GM21619 (cell line): ENCODE results near the gene LARP1.
"Not testable (repeated sequence)": the region's sequence is repeated elsewhere in the genome, so short reads cannot be mapped to it uniquely, and the experiment has no call there.

ENCODE experiments used
- ATAC-seq: cut with Tn5 transposase; IDR thresholded peaks from one replicate; pipeline ENCODE4 v1.9.1; 2021; ENCODE audit not compliant: unreplicated experiment

LARP1 gene

DNA sequence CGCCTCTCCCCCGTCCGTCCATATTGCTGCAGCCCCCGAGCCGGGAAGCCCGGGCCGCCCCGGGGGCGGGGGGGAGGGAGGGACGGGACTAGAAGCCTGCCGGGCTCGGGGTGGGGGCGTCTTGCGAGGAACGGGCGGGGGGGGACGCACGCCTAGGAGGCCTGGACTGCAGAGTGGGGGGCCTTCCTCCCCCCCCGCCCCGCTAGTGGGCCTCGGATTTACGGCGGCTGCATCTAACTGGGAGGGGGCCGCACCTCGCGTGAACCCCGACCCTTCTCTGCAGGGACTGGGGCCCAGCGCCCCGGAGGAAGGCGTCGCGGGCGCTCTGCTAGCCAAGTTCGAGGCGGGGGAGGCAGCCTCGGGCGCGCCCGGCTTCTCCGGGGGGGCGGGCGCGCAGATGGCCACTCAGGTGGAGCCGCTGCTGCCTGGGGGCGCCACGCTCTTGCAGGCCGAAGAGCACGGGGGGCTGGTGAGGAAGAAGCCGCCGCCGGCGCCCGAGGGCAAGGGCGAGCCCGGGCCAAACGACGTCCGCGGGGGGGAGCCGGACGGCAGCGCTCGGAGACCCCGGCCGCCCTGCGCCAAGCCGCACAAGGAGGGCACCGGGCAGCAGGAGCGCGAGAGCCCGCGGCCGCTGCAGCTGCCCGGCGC is at the start of gene LARP1:
Gene LARP1, plus strand, starts transcription at position 17 of the 648 bp plus-strand sequence. Its CDS starts 381 bp downstream, at position 398.
- ATAC-seq = peak; percentile 8

DNA sequence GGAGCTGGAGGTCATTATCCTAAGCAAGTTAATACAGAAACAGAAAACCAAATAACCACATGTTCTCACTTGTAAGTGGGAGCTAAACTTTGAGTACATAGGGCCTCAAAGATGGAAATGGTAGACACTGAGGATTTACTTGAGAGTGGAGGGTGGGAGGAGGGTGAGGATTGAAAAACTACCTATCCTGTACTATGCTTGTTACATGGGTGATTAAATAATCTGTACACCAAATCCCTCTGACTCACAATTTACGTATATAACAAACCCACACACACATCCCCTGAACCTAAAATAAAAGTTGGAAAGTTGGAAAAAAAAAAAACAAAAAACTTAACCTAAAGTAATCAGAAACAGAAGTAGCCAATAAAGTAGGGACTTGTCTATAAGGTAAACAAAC is 48.8 kb upstream of the LARP1 start:
- no peak for ATAC-seq

DNA sequence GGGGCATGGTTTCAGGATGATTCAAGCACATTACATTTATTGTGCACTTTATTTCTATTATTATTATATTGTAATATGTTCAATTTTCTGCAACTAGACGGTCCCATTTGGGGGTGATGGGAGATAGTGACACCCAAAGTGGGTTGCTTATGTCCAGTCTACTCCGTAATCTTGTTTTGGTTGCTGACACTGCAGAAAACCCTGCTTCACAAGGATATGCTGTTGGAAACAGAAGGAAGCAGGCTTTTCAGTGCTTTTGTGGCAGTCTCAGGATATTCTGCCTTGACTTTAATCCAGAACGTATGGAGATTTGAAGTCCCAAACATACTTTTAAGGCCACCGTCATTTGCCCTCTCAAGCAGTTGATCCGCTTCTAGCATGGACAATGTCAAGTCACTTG is 47.5 kb upstream of the LARP1 start:
- ATAC-seq = no peak

DNA sequence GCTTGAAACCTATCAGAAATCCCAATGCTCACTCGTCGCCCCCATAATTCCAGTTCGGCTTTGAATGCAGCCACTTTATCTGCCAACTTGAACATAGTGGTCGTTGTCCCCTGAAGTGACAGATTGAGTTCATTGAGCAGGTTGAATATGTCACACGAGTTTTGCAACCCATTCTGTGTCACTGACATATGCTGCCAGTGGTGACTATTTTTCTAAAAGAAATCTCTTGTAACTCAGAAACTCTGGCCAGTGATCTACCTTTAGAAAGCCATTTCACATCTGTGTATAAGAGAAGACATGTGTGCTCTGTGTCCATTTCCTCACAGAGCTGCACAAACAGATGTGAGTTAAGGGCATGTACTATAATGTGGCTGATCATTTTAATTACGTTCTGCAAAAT is 47.0 kb upstream of the LARP1 start:
- no peak for ATAC-seq

DNA sequence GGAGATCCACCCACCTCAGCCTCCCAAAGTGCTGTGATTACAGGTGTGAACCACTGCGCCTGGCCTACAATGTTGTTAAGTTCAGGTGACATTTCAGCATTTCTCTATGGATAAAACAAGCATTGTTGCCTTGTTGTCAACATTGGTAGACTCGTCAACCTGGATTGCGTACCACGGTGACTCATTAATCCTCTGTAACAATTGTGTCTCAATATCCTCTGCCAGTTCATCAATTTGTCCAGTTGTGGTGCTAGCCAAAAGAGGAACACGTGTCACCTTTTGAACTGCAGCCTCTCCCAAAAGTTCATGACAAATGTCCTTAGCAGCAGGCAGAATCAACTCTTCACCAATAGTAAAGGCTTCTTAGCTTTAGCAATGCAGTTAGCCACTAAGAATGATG is 46.3 kb upstream of the LARP1 start:
- no peak for ATAC-seq

DNA sequence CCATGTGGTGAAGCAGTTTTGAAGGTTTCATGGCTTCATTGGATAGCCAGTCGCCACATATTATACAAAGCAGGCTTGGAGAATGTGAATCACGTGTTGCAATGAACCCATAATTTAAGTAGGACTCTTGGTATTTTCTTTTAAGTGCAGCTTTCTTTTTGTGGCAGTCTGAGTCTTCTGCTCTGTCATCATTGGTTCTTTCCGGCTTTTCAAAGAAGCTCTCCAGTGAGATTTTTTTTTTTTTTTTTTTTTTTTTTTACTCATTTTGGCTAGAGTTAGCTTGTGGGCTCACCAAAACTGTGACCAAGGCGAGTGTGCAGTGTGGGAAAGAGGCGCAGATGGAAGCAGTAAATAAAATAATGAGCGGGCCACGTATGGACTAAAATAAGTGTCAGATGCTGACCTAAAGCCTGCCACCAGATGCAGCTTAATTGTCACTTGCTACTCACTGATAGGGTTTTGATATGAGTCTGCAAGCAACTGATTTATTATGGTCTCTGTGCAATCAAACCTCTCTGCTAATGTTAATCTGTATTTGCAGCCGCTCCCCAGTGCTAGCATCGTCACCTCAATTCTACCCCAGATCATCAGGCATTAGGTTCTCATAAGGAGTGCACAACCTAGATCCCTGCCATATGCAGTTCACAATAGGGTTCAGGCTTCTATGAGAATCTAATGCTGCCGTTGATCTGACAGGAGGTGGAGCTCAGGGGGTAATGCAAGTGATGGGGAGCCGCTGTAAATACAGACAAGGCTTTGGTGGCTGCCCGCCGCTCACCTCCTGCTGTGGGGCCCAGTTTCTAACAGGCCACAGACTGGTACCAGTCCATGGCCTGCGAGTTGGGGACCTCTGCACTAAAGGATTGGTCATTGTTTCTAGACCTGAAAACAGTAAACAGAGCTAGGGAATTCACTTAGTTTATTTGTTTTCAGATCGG is 45.5 kb upstream of the LARP1 start:
- no peak for ATAC-seq

DNA sequence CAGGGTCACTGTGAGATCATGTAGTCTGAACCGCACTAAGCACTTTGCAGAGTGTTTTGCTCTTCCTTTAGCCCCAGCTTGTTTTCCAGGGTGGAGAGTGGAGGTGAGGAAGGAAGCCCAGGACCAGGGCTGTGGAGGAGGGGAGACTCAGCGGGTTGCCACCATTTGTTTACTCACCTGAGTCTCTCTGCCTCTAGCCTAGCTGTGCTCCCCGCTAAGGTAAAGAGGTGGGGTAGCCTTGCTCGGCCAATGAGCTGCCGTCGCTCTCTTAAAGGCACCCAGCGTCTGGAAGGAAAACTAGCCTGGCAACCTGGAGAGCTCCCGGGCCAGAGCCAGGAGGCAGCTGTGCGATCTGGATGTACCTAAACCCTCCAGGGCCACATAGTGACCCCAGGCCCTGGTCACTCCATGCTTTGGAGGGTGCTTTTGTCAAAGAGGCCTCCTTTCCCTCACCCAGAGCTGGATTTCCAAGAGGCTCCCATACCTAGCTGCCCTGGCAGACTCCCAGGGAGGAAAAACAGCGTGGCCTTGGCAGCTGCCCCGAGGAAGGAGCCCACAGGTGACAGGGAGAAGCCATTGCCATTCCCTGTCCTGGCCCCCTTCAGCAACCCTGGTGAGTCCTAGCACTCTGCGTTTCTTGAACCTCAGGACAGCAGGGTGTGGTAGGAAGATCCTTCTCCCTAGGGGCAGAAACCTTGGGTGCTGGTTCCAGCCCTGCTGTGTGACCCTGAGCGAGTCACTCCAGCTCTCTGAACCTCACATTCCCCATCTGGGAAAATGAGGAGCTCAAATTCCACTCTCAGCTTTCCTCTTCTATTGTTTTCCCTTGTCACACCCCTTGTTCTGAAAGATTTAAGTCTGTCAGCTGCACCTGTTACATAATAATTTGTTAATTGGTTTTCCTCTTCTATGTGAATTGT is 42.4 kb upstream of the LARP1 start:
- ATAC-seq = no peak

DNA sequence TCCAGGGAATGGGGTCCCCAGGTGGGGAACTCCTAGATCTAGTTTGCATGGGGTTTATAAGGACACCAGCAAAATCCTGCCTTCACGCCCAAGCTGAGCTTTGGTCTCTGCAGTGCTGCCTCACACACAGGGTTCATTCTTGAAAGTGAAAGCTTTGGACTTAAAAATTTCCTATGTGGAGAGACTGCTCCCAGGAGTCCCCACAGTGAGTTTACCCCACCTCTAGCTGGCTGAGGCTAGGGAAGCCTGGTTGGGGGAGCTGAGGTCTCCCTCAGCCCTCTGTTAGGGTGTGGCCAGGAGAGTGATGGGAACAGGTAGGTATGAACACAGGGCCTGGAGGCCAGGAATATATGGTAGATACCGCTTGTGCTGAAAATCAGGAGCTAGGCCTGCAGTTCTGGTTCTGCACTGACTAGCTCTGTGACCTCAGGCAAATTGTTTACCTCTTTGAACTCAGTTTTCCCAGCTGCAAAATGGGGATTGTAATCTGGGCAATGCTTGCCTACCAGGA is 41.5 kb upstream of the LARP1 start:
- ATAC-seq = no peak

DNA sequence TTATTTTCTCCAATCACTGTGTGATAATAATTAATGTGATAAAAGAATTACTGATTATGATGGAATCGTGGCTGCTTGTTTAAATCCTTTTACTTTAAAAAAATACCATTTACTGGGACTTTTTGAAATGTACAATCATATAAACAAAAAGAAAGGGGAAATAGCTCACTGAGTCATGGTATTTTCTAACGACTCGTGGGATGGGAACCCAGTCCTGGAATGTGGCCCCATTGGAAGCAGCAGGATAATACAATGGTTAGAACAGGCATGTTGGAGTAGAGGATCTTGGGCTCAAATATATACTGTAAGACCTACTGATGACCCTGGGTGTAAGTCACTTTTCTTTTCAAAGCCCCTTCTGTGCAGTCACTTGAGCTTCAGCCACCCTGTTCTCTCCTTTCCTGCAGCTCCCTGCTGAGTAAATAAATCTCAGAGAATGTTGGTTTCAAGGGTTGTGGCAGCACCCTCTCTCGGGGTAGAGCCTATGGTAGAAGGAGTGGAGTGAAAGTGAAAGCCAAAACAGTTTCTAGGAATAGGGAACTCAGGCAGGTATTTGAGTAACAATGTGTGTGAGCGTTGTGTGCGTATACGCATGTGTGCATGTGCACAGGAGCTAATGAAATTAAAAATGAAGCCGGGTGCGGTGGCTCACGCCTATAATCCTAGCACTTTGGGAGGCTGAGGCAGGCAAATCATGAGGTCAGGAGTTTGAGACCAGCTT is 40.8 kb upstream of the LARP1 start:
- peak; percentile 74 for ATAC-seq

DNA sequence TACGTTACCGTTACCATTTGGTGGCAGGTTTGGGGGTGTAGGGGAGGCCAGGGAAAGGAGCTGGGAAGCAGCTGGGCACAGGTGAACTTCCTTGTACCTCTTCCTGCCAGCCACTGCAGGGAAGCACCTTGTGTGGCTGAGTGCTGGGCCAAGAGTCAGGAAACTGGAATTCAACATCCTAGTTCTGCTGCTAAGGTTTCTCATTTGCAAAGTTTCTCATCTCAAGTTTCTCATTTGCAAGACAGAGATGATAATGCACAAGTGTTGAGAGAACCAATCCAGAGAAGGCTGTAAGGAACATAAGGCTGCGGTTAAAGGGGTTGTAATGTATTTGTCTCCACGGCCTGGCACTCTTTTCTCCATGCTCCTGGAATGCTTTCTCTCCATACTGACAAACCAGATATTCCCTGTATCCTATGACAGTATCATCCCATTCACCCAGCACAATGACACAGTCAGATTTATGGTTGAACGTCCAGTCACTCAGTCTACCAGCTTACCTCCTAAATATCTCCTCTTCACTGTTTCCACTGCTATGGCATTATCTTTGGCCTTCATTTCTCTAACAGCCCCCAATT is 33.6 kb upstream of the LARP1 start:
- no peak for ATAC-seq

DNA sequence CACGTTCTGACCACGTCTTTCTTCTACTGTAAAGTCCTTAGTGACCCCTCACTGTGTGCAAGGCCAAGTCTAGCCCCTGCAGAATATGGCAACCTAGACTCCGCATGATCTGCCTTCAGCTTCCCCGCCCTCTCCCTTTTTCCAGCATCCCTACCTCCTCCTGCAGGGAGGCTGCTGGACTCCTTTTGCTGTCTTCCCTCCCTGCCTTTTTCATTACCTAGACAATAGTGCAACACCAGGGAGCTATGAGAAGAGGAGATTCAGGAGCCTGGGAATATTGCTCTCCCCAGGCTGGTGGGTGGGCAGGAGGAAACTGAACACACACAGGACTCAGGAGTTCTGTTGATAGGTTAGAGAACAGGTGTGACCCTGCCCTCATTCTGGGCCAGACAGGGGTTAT is 33.1 kb upstream of the LARP1 start:
- no peak for ATAC-seq

DNA sequence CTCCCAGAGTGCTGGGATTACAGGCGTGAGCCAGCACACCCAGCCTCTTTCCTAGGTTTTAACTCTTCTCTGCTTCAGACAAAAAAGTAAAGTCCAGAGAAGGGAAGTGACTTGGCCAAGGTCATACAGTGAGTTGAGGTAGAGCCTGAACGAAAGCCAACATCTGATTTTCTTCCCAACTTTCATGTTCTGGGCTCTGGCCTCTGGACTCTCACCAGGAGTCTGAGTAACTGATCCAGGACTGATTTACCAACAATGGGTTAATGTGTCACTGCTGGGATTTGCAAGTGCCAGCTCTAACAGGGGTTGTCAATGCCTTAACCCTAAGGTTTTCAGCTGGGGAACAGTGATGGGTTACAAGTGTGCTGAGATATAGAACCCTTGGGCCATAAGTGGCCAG is 32.2 kb upstream of the LARP1 start:
- no peak for ATAC-seq

DNA sequence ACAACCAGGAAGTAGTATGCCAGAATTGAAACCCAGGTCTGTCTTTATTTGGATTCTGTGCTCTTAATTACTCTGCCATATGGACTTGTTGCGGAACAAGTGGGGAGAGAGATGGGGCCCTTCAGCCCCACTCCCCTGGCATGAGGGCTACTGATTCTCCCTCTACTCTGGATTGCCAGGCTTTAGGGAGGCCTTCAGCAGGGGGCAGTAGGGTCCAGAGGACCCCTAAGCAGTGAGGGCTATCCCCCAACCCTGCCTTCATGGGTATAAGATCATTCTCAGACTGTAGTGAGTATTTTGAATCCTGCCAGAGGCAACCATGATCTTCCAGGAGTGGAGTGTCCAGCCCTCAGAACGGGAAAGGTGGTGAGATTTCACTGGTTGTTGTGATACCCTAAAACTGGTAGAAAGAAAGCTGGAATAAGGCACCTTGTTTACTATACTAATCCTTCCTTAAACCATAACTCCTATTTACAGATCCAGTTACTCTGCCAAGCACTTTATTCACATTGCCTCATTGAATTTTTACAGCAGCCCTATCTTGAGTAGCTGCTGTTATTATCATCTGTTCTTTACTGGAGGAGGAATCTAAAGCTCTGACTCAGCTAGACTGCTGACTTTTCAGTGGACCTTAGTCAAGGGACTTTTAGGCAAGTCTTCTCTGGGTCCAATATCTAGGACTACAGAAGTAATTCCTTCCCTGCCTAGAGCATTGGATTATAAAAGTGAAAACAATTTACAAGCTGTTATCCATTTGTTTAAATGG is 31.3 kb upstream of the LARP1 start:
- ATAC-seq = no peak

DNA sequence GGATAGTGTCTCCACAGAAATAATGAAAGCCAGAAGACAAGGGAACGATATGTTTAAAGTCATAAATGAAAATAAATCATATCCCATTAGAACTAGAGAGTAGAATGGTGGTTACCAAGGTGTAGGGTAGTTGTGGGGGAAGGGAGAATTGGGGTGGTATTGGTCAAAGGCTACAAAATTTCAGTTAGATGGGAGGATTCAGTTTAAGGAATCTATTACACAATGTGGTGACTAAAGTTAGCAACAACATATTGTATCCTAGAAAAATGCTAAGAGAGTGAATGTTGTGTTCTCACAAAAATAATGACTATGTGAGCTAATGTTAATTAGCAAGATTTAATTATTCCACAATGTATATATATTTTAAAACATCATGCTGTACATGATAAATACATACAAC is 27.8 kb upstream of the LARP1 start:
- no peak for ATAC-seq

DNA sequence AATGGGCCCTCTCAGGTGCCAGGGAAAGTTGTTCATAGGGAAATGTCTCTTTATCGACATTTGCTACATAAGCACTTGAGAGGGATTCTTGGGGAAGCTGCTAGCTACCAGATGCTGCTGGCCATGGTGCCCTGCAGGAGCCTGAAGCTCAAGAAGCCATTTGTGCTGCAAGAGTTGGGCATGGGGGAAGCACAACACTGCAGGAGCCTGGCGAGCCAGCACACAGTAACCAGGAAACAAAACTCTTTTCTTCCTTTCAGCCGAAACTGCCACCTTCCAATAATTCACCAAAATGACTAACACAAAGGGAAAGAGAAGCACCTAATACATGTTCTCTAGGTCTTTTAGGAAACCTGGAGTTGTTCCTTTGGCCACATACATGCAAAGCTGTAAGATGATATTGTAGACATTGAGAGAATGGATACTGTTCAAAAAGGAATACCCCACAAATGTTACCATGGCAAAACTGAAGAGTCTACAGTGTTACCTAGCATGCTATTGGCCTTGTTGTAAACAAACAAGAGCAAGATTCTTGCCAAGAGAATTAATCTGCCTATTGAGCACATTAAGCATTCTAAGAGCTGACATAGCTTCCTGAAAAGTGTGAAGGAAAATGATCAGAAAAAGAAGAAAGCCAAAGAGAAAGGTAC is 26.1 kb upstream of the LARP1 start:
- ATAC-seq = no peak

DNA sequence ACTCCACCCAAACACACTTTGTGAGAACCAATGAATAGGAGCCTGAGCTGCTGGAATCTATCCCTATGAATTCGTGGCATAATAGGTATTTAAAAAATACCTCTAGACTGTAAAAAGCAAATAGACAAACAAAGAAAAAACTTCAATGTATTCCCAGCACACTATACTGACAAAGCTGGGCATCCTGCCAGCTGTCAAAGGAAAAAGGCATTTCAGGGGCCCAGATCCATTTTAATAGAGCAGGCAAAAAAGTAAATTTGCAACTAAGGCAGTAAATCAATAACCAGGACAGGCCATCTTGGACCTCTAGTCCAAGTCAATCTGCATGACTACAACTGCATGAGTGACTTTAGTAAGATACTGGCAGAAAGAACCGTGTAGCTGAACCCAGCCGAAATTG is 25.6 kb upstream of the LARP1 start:
- ATAC-seq = no peak

DNA sequence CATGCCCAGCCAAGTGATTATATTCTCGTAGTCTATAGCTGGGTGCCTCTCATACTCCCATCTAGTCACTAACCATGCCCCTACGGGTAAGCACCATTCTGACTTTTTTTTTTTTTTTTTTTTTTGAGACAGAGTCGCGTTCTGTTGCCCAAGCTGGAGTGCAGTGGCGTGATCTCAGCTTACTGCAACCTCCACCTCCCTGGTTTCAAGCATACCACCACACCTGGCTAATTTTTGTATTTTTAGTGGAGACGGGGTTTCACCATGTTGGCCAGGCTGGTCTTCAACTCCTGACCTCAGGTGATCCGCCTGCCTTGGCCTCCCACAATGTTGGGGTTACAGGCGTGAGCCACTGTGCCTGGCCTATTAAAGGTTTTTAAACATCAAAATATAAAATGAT is 24.4 kb upstream of the LARP1 start:
- ATAC-seq = not testable (repeated sequence)

DNA sequence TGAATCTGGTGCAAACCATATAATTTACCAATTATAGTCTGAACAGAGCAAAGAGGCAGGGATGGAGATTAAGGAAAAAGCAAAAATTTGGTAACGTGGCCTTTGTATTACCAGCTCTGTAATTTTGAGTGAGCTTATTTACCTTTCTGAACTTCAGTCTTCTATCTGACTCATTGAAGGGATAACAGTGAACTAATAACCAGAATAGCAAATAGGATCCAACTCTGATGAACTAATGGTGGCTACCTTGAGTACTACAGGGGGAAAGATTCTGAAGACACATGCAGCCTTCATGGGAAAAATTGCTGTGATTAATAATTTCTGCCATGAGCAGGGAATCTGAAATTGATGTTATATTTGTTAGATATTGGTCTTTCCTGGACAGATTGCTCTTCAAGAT is 23.0 kb upstream of the LARP1 start:
- no peak for ATAC-seq
